Kidney epithelial cell (primary cell): Measurements from ENCODE around the gene CD109. TPM values are rescaled to one million over a fixed set of nuclear protein-coding genes. Genes with fewer than 3 reads are reported as not detected.

Experiments
- DNase-seq: peaks from one replicate; pipeline ENCODE4 v3.0.0-alpha.2; 2010; ENCODE audit warnings: low read depth
- H3K27me3 ChIP-seq: 2 replicates; pipeline ENCODE4 v1.6.0; 2011; ENCODE audit warnings: low read length; ENCODE audit not compliant: control insufficient read depth, insufficient read depth
- H3K36me3 ChIP-seq: 2 replicates; pipeline ENCODE4 v1.5.1; 2011; ENCODE audit warnings: low read length; ENCODE audit not compliant: control insufficient read depth, insufficient read depth
- H3K4me3 ChIP-seq: 2 replicates; pipeline ENCODE4 v1.5.1; 2011; ENCODE audit warnings: low read depth, mild to moderate bottlenecking, control low read depth, low read length
- CTCF ChIP-seq: IDR thresholded peaks from 2 replicates; pipeline ENCODE4 v1.5.1; 2011; ENCODE audit warnings: mild to moderate bottlenecking, moderate library complexity, low read length, control low read depth, inconsistent platforms; ENCODE audit not compliant: insufficient read depth, poor library complexity, severe bottlenecking
- total RNA-seq: library from RNA; depleted of rRNA; stranded (reverse); fragments of >200 nt; gene quantifications from 2 replicates; pipeline ENCODE4 v1.2.3, GENCODE V29; 2015

The CD109 gene
- total RNA-seq, 1 donor from 2014 or later = 8.6 TPM

- H3K4me3 ChIP-seq = no peak overlapping the region
- no peaks in the 10 kb centered on the region for H3K36me3 ChIP-seq
- no peaks in the 10 kb centered on the region for H3K27me3 ChIP-seq
- no peak for TF ChIP-seq CTCF
- DNase-seq = no peak
These were observed 96.7 kb downstream of the CD109 start for GRCh38 chr6:73792738-73793137.

- DNase-seq = no peak
- no peak overlapping the region for H3K4me3 ChIP-seq
- H3K36me3 ChIP-seq = no peaks in the 10 kb centered on the region
- H3K27me3 ChIP-seq = no peaks in the 10 kb centered on the region
- TF ChIP-seq CTCF = no peak
These were observed 100.9 kb downstream of the CD109 start for GRCh38 chr6:73796881-73797280.

- TF ChIP-seq CTCF = no peak
- H3K4me3 ChIP-seq = no peak overlapping the region
- no peak for DNase-seq
- no peaks in the 10 kb centered on the region for H3K36me3 ChIP-seq
- H3K27me3 ChIP-seq = no peaks in the 10 kb centered on the region
These were observed 101.9 kb downstream of the CD109 start for GRCh38 chr6:73797861-73798260.

- DNase-seq = peak; percentile 50
- peak; percentile 32 for TF ChIP-seq CTCF
- no peak overlapping the region for H3K4me3 ChIP-seq
- no peaks in the 10 kb centered on the region for H3K36me3 ChIP-seq
- no peaks in the 10 kb centered on the region for H3K27me3 ChIP-seq
These were observed 102.6 kb downstream of the CD109 start for GRCh38 chr6:73798592-73798991.

GRCh38 chr6:73800997-73801396, 105.0 kb downstream of the CD109 start:
- DNase-seq = no peak
- TF ChIP-seq CTCF = no peak
- H3K4me3 ChIP-seq = no peak overlapping the region
- H3K27me3 ChIP-seq = no peaks in the 10 kb centered on the region
- no peaks in the 10 kb centered on the region for H3K36me3 ChIP-seq

GRCh38 chr6:73801652-73802268, 105.8 kb downstream of the CD109 start:
- no peaks in the 10 kb centered on the region for H3K36me3 ChIP-seq
- no peaks in the 10 kb centered on the region for H3K27me3 ChIP-seq
- DNase-seq = no peak
- no peak overlapping the region for H3K4me3 ChIP-seq
- TF ChIP-seq CTCF = no peak
